GM19438 (cell line): ENCODE measurements around the gene BCL2A1.
"Not testable (repeated sequence)": the region's sequence is repeated elsewhere in the genome, so short reads cannot be mapped to it uniquely, and the experiment has no call there.

ENCODE experiments used
- ATAC-seq: cut with Tn5 transposase; IDR thresholded peaks from one replicate; pipeline ENCODE4 v1.9.1; 2021; ENCODE audit warnings: low read depth; ENCODE audit not compliant: unreplicated experiment

BCL2A1 gene

DNA sequence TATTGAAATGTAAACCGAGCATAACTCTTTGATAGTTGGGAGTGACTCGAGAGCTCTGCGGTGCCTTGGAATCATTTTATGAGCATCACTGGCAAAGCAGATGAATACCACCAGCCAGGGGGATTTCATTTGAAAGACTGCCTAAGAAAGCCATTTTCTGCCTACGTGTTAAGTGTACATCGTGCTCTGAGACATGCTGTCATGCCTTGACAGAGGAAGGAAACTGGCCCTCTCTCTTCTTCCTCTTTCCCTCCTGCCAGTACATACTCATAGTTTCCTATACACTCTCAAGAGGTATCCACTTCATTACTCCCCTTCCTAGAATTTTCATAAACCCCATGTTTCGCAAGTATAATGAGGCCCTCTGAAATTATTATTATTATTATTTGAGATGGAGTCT lies 8.8 kb downstream of the BCL2A1 start:
- no peak for ATAC-seq

DNA sequence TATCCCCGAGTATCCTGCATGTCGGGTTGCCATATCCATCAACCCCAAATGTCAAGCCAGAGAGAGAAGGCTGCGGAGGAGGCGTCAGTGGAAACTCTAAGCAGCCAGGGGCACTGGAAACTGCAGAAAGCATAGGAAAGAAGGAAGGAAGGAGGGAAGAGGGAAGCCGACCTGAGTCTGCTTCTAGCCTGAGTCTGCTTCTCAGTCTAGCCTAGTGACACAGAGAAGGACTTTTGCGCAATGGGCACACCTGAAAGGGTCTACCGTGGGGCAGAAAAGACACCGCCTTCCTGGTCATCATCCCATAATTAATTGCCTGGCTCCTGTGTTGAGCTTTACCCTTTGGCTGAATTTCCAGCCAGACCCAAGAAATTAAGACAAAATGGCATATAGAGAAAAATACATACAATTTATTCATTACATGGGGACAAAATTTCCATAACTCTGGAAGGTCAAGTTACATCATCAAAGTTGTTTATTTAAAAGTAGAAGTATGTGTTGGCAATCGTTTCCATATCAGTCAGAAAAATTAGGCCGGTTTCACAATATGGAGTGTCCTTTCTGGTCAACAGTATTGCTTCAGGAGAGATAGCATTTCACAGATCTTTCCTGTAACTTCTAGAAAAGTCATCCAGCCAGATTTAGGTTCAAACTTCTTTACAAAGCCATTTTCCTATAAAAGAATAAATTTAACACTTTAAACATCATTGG lies 10.3 kb downstream of the BCL2A1 start:
- no peak for ATAC-seq

DNA sequence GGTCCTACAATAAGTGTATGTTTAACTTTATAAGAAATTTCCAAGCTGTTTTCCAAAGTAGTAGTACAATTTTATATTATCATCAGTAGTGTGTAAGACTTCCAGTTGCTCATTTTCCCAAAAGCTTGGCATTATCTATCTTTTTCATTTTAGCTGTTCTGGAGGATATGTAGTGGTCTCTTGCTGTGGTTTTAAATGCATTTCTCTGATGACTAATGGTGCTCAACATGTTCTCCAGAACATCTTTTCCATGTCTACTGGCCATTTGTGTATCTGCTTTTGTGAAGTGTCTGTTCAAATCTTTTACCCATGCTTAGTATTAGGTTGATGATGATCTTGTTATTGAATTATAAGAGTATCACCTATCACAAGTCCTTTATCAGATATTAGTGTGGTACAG lies 13.3 kb downstream of the BCL2A1 start:
- no peak for ATAC-seq

DNA sequence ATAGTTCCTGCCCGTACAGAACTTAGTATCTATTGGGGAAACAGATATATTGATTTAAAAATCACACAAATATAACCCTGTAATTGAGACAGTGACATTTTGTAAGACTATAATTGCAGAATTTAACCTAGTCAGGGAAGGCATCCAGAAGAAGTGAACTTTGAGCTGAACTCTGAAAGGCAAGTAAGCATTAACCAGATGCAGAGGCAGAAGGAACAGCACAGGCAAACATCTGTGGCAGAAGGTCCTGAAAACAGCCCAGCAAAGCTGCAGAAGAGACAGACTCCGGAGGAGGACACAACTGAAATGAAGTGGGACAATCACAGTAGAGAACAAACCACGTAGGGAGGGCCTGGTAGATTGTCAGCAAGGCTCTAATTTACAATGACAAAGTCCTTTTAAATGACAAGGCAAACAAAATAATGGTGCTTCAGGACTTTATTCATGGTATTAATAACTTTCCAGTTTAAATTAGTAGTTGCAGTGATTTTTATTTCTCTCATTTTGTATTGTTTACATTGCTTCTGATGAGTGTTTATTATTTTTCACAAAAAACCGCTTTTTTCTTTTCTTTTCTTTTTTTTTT lies 14.5 kb downstream of the BCL2A1 start:
- no peak for ATAC-seq

DNA sequence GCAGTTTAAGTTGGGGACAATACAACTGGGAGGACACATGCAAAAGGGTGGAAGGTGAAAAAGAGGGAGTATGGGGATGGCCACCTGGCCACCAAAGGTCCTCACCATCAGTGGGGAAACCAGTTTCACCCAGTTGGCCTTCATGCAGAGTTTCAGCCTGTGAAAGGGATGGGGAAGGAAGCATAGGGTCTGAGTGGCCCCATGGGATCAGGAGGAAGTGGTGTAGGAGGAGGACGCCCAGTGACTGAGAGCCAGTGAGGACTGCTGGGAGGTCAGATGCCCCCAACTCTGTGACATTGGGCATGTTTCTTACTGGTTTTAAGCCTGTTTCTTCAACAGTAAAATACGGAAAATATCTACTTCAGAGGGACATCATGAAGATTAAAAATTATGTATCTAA lies 16.3 kb downstream of the BCL2A1 start:
- ATAC-seq, result no peak

DNA sequence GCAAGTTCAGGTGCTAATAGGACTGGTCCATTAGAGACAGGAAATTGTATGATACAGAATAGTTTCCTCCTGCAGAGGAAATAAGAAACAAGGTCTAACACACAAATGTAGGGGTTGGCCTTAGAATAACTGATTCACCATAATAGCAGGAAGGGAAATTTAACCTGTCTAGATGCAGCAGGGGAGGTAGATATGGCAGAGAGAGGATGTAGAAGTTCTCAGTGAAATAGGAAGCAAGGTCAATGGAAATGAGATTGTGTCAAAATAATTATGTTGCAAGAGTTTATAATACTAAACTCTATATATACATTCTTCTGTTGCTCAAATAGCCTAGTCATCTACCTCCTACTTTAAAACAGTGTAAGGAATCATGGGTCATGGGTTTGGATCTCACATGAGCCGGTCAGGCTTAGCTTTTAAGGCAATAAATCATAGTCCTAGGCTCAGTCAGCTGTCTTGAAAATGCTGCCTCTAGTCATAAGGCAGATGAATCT lies 17.0 kb downstream of the BCL2A1 start:
- no peak for ATAC-seq

DNA sequence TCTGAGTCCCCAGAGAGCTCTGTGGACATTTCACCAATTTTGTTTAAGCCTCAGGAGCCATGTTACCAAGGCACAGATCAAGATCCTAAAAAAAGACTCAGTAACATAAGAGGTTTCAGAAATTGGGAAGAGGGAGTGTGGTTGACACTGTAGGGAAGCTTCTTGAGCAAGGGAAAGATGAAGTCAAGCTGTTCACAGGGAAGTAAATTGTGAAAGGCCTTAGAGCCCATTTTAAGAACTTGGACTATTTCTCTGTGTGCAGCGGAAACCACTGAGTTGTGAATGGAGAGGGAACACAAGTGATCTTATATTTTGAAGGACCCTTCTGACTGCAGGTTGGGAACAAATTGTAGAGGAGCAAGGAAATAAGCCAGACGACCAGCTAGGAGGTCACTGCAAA lies 18.7 kb downstream of the BCL2A1 start:
- no peak for ATAC-seq

DNA sequence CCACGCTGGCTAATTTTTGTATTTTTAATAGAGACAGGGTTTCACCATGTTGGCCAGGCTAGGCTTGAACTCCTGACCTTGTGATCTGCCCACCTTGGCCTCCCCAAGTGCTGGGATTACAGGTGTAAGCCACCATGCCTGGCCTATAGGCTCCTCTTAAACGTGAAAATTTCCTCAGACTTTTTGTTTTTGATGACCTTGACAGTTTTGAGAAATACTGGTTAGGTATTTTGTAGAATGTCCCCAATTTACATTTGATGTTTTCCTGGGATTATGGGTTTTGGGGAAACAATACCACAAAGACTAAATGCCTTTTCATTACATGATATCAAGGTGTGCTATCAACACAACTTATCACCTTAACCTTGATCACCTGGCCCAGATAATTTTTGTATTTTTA lies 20.7 kb downstream of the BCL2A1 start:
- ATAC-seq, result no peak

DNA sequence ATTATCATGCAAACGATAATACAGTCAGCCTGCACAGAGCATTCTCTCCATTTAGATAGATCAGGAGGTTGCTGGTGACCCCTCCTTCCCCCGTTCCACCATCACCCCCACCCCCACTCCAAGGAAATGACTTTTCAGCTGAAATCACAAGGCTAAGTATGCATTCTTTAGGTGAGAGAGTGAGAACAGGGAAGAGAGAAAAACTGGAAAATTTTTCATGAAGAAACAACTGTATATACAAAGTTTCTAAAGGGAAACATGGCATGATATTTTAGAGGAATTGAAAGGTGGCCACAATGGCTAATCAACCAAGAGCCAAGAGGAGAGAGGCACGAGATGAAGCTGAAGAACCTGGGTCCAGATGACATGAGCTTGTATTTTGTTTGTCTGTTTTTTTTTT lies 22.2 kb downstream of the BCL2A1 start:
- ATAC-seq, result peak; percentile 12

DNA sequence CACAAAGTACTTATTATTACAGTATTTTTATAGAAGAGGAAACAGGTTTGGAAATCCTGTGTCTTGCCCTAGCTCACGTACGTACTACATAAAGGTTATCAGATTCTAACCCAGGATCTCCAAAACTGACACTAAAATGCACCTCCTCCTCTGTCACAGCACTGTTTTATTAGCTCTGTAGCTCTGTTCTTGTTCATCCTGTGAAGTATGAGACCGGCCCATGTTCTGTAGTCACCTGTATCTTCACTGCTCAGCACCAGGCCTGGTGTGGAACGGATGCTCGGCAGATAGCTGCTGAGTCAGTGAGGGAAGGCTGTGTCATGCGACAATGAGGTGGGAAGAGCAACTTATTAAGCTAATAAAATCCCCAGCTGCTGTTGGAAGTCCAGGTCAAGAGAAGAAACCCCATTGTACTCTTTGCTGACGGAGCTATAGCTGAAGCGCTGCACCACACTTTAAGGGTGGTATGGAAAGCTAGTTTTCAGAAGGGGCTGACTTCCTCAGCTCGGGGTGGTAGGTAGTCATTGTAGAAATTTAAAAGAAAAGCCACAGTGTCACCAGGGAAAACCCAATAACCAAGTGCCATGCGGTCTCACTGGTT lies 22.8 kb downstream of the BCL2A1 start:
- peak; percentile 47 for ATAC-seq

DNA sequence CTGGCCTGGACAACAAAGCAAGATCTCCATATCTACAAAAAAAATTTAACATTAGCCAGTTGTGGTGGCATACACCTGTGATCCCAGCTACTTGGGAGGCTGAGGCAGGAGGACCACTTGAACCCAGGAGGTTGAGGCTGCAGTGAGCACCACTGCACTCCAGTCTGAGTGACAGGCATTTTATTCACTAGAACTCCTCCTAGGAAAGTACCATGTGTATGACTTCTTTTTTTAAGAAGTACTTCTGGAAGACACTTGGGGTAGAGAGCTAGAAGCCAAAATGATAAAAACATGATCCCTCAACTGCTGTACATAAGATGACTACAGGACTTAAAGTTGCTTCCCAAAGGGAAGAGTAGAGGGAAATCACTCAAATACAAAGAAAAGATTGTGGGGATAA lies 24.0 kb downstream of the BCL2A1 start:
- ATAC-seq, result no peak

DNA sequence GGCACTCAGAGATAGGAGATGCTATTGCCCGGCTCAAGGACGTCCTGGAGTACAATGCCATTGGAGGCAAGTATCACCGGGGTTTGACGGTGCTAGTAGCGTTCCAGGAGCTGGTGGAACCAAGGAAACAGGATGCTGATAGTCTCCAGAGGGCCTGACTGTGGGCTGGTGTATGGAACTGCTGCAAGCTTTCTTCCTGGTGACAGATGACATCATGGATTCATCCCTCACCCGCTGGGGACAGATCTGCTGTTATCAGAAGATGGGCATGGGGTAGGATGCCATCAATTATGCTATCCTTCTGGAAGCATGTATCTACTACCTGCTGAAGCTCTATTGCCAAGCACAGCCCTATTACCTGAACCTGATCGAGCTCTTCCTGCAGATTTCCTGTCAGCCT lies 26.4 kb downstream of the BCL2A1 start:
- ATAC-seq, result no peak

DNA sequence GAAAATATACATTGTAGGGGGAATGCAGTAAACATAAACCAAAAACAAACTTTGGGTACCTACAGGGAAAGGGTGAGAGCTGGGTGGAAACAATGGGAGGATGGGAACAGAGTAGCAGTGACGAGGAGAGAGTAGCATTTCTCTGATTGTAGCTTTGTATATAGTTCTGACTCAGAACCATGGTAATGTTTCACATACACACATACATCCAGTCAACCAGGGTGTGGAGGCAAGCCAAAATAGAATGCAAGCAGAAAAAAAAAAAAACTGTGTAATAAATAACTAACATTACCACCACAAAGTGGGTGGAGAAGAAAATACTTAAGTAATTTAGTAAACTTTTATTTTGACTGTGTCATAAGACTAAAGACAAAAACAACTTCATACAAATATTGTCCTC lies 27.2 kb downstream of the BCL2A1 start:
- no peak for ATAC-seq

DNA sequence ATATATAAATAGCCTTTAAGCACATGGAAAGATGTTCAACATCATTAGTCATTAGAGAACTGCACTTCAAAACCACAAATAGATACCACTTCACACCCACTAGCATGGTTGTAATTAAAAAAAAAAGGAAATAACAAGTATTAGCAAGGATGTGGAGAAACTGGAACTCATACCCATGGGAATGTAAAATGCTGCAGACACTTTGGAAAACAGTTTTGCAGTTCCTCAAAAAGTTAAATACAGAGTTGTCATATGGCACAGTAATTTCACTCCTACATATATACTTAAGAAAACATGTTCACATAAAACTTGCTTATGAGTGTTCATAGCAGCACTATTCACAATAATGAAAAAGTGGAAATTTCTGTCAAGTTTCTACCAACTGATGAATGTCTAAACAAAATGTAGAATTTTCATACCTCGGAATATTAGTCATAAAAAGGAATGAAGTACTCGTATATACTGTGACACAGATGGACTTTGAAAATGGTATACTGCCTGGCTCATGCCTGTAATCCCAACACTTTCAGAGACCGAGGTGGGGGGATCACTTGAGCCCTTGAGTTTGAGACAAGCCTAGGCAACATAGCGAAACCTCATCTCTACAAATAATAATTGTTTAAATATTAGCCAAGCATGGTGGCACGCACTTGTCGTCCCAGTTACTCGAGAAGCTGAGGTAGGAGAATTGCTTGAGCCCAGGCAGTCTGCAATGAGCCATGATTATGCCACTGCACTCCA lies 28.1 kb downstream of the BCL2A1 start:
- ATAC-seq, result no peak

DNA sequence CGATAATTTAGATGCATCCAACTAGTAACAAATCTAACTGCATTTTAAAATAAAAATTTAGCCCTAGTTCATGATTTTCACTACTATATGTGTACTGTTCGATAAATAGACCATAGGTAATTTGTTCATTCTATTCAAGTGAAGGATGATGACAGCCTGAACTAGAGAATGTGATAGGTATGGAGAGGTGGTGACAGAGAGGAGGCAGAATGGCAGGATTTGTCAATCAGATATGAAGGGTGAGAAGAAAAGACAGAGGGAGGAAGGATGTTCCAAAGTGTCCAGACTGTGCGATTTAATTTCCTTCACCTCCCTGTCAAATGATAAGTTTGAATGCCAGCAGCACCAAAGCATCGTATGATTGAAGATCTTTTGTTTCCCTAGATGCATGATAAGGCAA lies 31.6 kb downstream of the BCL2A1 start:
- no peak for ATAC-seq

DNA sequence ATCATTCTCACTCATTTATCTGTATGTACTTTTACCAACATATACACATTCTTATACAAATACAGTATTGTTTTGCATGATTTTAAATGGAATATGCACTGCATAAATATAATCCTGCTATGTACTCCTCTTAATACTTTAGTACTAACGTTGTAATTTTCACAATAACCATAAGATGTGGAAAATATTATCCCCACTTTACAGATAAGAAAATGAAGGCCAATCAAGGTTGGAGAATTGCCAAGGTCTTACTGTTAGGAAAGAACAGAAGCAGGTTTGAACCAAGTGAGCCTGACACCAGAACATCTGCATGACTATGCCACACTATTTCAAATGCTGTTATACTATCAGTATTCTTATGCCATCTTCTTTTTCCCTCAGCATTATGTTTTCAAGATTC lies 32.9 kb downstream of the BCL2A1 start:
- no peak for ATAC-seq

DNA sequence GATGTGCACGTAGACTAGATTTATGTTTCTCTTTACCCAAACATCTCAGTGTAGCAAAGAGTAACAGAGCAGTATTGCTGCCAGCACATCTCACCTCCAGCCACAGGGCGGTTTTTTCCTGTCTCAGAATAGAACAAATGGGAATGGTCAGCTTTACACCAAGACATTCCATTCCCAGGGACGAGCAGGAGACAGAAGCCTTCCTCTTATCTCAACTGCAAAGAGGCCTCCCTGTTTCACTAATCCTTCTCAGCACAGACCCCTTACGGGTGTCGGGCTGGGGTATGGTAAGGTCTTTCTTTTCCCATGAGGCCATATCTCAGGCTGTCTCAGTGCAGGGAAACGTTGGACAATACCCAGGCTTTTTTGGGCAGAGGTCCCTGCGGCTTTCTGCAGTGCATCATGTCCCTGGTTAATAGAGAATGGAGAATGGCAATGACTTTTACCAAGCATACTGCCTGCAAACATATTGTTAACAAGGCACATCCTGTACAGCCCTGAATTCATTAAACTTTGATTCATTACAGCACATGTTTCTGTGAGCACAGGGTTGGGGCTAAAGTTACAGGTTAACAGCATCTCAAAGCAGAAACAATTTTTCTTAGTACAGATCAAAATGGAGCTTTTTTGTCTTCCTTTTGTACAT lies 35.3 kb downstream of the BCL2A1 start:
- not testable (repeated sequence) for ATAC-seq

DNA sequence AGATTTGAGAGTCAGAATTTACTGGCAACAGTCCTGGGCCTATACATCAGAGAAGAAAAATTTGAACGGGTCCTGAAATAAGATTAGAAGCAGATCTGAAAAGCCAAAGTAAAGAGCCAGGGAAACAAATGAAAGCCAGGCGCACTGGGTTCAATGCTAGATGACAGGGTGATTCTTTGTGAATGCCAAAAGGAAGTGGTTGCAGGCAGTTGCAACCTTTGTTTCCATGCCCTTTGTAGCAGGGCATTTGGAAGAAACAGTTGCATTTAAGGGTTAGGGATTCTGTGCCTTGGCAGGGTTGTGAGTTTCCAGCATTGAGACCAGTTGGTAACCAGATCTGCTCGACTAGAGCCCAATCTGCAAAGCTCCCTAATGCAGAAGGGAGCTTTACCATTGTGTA lies 37.8 kb downstream of the BCL2A1 start:
- no peak for ATAC-seq

DNA sequence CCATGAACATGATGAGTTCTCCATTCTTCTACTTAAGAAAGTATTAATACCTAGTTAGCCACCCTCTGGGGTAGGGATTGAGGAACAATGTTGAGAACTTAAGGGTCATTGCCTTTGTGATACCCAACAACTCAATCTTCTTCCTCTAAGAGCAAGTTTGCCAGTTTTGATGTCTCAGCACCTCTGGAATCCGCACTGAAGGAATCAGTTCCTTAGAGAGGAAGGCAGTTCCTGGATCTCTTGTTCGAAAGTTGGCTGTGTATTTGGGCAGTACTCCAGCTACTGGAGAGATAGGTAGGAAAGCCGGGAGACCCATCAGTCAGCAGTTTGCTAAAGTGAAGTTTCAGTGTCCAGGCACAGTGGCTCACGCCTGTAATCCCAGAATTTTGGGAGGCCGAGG lies 38.5 kb downstream of the BCL2A1 start:
- no peak for ATAC-seq

DNA sequence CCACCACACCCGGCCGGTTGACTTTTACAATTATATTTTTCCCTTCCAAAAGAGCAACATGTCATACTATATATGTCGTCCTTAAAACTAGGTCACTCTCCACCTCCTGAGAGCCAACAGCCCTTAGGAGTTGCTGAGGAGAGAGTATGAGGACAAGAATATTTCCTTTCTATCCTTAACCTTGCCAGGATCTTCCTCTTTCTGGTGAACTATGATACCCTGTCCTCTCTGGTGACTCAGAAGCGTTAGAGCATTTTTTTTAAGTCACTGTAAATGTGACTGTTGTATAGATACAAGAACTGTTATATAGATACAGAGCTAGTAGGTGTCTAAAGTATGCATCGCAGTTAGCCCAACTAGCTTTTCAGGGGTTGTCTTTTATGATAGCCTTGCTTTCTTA lies 40.5 kb downstream of the BCL2A1 start:
- ATAC-seq, result no peak

DNA sequence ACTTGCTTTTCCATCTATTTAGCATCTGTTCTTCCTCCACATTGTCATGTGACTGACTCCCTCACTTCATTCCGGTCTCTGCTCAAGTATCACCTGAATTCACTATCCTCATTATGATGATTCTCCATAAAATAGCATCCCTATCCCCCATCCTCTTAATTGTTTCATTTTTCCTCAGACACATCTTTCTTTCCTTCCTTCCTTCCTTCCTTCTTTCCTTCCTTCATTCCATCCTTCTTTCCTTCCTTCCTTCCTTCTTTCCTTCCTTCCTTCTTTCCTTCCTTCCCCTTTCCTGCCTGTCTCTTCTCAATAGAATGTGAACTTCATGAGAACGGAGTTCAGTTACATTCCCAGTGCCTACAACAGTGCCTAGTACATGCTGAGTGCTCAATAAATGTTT lies 41.6 kb downstream of the BCL2A1 start:
- ATAC-seq, result no peak
